HCT116 (cell line): ENCODE measurements around the gene SH2D3C. TPM values are rescaled to one million over a fixed set of nuclear protein-coding genes. Genes with fewer than 3 reads are reported as not detected.

Experiments
- ATAC-seq: fragments of 200-7000 bp; cut with Tn5 transposase; 2 replicates; pipeline ENCODE4 v1.9.1; 2020; ENCODE audit warnings: mild to moderate bottlenecking, moderate library complexity
- BruUV-seq: library from RNA; stranded (reverse); fragments of 400-500 nt; replicated peaks from 2 replicates; lab custom pipeline; 2021; lab: Mats Ljungman, UMichigan
- CTCF ChIA-PET: fragments of 300-600 bp; sonication (Branson Sonifier 250); formaldehyde crosslinking; loops from one replicate; lab custom pipeline; 2021; ENCODE audit warnings: antibody characterized with exemption; lab: Charles Lee
- POLR2A ChIA-PET: fragments of 300-600, 350-600 bp; sonication (Branson Sonifier 250); formaldehyde crosslinking; loops from one replicate; lab custom pipeline; 2021; ENCODE audit warnings: antibody characterized with exemption; lab: Charles Lee
- RAD21 ChIA-PET, 2 experiments: fragments of 300-600 bp; sonication (Branson Sonifier 250); formaldehyde crosslinking; loops; one replicate each; lab custom pipeline; 2023; ENCODE audit warnings: low total read pairs in 2 of 2; ENCODE audit not compliant: uncharacterized antibody in 2 of 2, unreplicated experiment in 2 of 2, low non-redundant PET in 1 of 2; lab: Charles Lee
- DNase-seq: peaks from one replicate; pipeline ENCODE4 v3.0.0-alpha.2; 2010; ENCODE audit warnings: low read depth, low spot score
- H2AFZ ChIP-seq: fragments of 200-600 bp; shearing (Covaris generic), sonication (generic); 2 replicates; pipeline ENCODE4 v1.6.1; 2017; ENCODE audit warnings: low read depth, mixed run types, mixed read lengths, antibody characterized with exemption, low read length; ENCODE audit not compliant: poor library complexity, severe bottlenecking
- H3K27ac ChIP-seq: 2 replicates; pipeline ENCODE4 v1.5.1; 2012; ENCODE audit warnings: low read depth, low read length
- H3K27me3 ChIP-seq: fragments of 200-600 bp; sonication (generic); 2 replicates; pipeline ENCODE4 v1.6.1; 2016; ENCODE audit warnings: mixed run types, low read length, mixed read lengths; ENCODE audit not compliant: insufficient read depth
- H3K36me3 ChIP-seq, 2 experiments: fragments of 200-500 bp in 1 of 2; fragments of 200-600 bp in 1 of 2; sonication (Bioruptor generic) in 1 of 2; sonication (generic) in 1 of 2; 2 replicates each; pipeline versions ENCODE4 v1.5.1 to v1.6.1; 2014 to 2016; ENCODE audit warnings: low read length in 2 of 2, inconsistent platforms in 1 of 2, mixed read lengths in 1 of 2, mixed run types in 1 of 2; ENCODE audit not compliant: insufficient read depth in 2 of 2, control insufficient read depth in 1 of 2
- H3K4me1 ChIP-seq, 2 experiments: fragments of 200-600 bp in 1 of 2; sonication (generic) in 1 of 2; 2 replicates each; pipeline versions ENCODE4 v1.5.1 to v1.6.1; 2012 to 2017; ENCODE audit warnings: low read length in 2 of 2, inconsistent platforms in 1 of 2, mild to moderate bottlenecking in 1 of 2, mixed read lengths in 1 of 2, mixed run types in 1 of 2, moderate library complexity in 1 of 2; ENCODE audit not compliant: insufficient read depth in 2 of 2, control insufficient read depth in 1 of 2
- H3K4me2 ChIP-seq: fragments of 200-600 bp; sonication (generic); 2 replicates; pipeline ENCODE4 v1.6.1; 2017; ENCODE audit warnings: mixed run types, low read length, mixed read lengths
- H3K4me3 ChIP-seq, 2 experiments: fragments of 200-600 bp in 1 of 2; sonication (generic) in 1 of 2; replicated peaks in 1 of 2; 2 replicates each; pipeline ENCODE4 v1.5.1; 2011 to 2016; ENCODE audit warnings: low read length in 2 of 2, control low read depth in 1 of 2, low read depth in 1 of 2, mild to moderate bottlenecking in 1 of 2, mixed read lengths in 1 of 2, mixed run types in 1 of 2
- H3K79me2 ChIP-seq: fragments of 200-600 bp; sonication (generic); 2 replicates; pipeline ENCODE4 v1.6.1; 2017; ENCODE audit warnings: mild to moderate bottlenecking, mixed run types, low read length, moderate library complexity, mixed read lengths; ENCODE audit not compliant: insufficient read depth
- H3K9ac ChIP-seq: fragments of 200-600 bp; sonication (generic); 2 replicates; pipeline ENCODE4 v1.6.1; 2016; ENCODE audit warnings: low read length, mixed read lengths
- H3K9me2 ChIP-seq: fragments of 200-600 bp; sonication (generic), shearing (Covaris generic); 2 replicates; pipeline ENCODE4 v1.6.1; 2017; ENCODE audit warnings: mixed run types, mild to moderate bottlenecking, moderate library complexity; ENCODE audit not compliant: insufficient read depth
- H3K9me3 ChIP-seq, 2 experiments: fragments of 200-500 bp in 1 of 2; fragments of 200-600 bp in 1 of 2; sonication (Bioruptor generic) in 1 of 2; sonication (generic) in 1 of 2; 2 replicates each; pipeline ENCODE4 v1.6.1; 2014 to 2017; ENCODE audit warnings: low read length in 2 of 2, mixed read lengths in 2 of 2, inconsistent platforms in 1 of 2, low read depth in 1 of 2, mild to moderate bottlenecking in 1 of 2, mixed run types in 1 of 2, moderate library complexity in 1 of 2; ENCODE audit not compliant: control insufficient read depth in 1 of 2, insufficient read depth in 1 of 2
- H4K20me1 ChIP-seq: fragments of 200-600 bp; sonication (generic), shearing (Covaris generic); 2 replicates; pipeline ENCODE4 v1.6.1; 2017; ENCODE audit warnings: mixed run types, mild to moderate bottlenecking, moderate library complexity; ENCODE audit not compliant: insufficient read depth
- CBX3 ChIP-seq: IDR thresholded peaks from 2 replicates; pipeline ENCODE4 v1.6.1; 2012; ENCODE audit warnings: low read depth
- CEBPB ChIP-seq: IDR thresholded peaks from 2 replicates; pipeline ENCODE4 v1.6.1; 2012; ENCODE audit warnings: low read depth
- CTCF ChIP-seq, 3 experiments: fragments of 200-600 bp in 1 of 3; sonication (generic) in 1 of 3; IDR thresholded peaks in 2 of 3; conservative IDR thresholded peaks in 1 of 3; 2 replicates each; pipeline ENCODE4 v1.5.1; 2012 to 2017; ENCODE audit warnings: low read depth in 2 of 3, low read length in 2 of 3, antibody characterized with exemption in 1 of 3, borderline replicate concordance in 1 of 3, control low read depth in 1 of 3, mild to moderate bottlenecking in 1 of 3, mixed read lengths in 1 of 3, mixed run types in 1 of 3, moderate library complexity in 1 of 3; ENCODE audit not compliant: insufficient read depth in 1 of 3
- EGR1 ChIP-seq: IDR thresholded peaks from 2 replicates; pipeline ENCODE4 v1.6.1; 2012; ENCODE audit warnings: low read depth
- EZH2phosphoT487 ChIP-seq: fragments of 200-600 bp; IDR thresholded peaks from 2 replicates; pipeline ENCODE4 v1.6.1; 2018; ENCODE audit warnings: antibody characterized with exemption, borderline replicate concordance
- POLR2AphosphoS5 ChIP-seq: IDR thresholded peaks from 2 replicates; pipeline ENCODE4 v1.6.1; 2011; ENCODE audit warnings: mild to moderate bottlenecking, low read depth, low read length, moderate library complexity
- ZBTB33 ChIP-seq: IDR thresholded peaks from 2 replicates; pipeline ENCODE4 v1.6.1; 2011; ENCODE audit warnings: mild to moderate bottlenecking, low read length, moderate library complexity; ENCODE audit not compliant: insufficient replicate concordance; ENCODE audit errors: extremely low read depth
- intact Hi-C: fragments of 100-400 bp; cut with micrococcal nuclease; formaldehyde crosslinking; loops from 2 replicates; pipeline ENCODE4 v1.10.0; 2022
- total RNA-seq: library from RNA; stranded (reverse); gene quantifications from one replicate; pipeline ENCODE4 v1.2.1, GENCODE V29; 2021; ENCODE audit not compliant: unreplicated experiment

Gene SH2D3C
- total RNA-seq, 1 experiment from 2014 or later, result 1.3 TPM

- H3K36me3 ChIP-seq, result no peaks in the 10 kb centered on the region
- TF ChIP-seq EZH2phosphoT487 (no peak), CTCF (IDR thresholded peaks at IDR 0.05 in 2 of 3, conservative IDR thresholded peaks at IDR 0.05 in 1 of 3; ENCODE audit: borderline replicate concordance in 1 of 3, insufficient read depth in 1 of 3, low read depth in 2 of 3, low read length in 2 of 3) (no peak), POLR2AphosphoS5 (no peak), ZBTB33 (no peak), CEBPB (no peak), CBX3 (no peak), EGR1 (no peak)
- H3K79me2 ChIP-seq, result no peaks in the 10 kb centered on the region
- CTCF ChIA-PET, result no interaction called here
- H3K9ac ChIP-seq, result no peak overlapping the region
- H3K4me2 ChIP-seq, result no peak overlapping the region
- RAD21 ChIA-PET, result no interaction called here
- no peaks in the 10 kb centered on the region for H4K20me1 ChIP-seq
- H3K9me3 ChIP-seq, result no peaks in the 10 kb centered on the region
- no peak for DNase-seq
- intact Hi-C loops, result no loop called here
- POLR2A ChIA-PET, result no interaction called here
- no peak overlapping the region for H3K27ac ChIP-seq
- no peaks in the 10 kb centered on the region for H3K4me1 ChIP-seq
- no peak overlapping the region for H3K4me3 ChIP-seq
- no peak overlapping the region for H2AFZ ChIP-seq
- BruUV-seq, result no TSS peak
- no peaks in the 10 kb centered on the region for H3K9me2 ChIP-seq
- ATAC-seq, result no peak
- H3K27me3 ChIP-seq, result no peaks in the 10 kb centered on the region; the same call in 1 of the 2 replicates
These were observed 17.4 kb downstream of the SH2D3C start for GRCh38 chr9:127761061-127761460.
